Posterior cingulate gyrus (tissue), 11 donors: ENCODE data around the gene QKI.

Experiments used
- DNase-seq, 10 donors: peaks; one replicate each; pipeline versions ENCODE4 v3.0.0 to v3.0.0-alpha.2; 2020 to 2021; ENCODE audit warnings: mixed read lengths in 3 of 10
- intact Hi-C: fragments of 100-400 bp; cut with DNase I; formaldehyde crosslinking; loops from one replicate; pipeline ENCODE4 v1.15.1; 2023

The QKI gene

DNA sequence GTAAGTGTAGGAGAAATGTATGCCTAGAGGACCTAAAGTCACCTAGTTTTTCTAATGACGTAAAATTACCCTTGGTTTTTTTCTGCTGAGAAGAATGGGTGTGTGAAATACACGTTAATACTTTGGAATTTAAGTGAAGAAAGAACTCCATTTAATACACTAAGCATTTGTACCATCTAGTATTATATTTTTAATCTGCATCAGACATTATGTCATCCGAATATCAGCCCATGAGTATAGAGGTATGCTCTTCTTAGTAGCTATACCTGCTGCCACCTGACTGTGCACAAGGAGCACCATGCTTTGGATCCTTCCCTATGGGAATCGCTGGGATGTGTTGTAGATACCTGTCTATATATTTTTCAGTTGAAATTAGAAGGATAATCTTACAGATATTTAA, 106.4 kb downstream of the QKI start:
- DNase-seq, result no peak
- intact Hi-C loops, result no loop called here

DNA sequence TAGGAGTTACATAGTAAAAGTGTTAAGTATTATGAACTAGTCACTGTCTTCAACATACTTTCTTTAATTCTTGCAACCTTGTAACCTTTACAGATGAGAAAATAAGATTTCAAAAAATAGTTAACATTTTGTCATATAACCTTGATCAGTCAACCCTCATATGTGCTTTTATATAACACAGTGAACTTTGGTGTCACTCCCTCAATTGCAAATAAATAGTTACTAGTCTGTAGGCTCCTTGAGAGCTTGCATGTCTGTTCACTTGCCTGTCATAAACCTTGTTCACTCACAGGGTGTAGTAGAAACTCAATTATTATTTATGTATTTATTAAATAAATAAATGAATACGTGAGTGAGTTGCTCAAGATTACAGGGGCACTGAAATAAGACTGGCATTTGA, 107.5 kb downstream of the QKI start:
- no peak for DNase-seq
- intact Hi-C loops, result no loop called here

DNA sequence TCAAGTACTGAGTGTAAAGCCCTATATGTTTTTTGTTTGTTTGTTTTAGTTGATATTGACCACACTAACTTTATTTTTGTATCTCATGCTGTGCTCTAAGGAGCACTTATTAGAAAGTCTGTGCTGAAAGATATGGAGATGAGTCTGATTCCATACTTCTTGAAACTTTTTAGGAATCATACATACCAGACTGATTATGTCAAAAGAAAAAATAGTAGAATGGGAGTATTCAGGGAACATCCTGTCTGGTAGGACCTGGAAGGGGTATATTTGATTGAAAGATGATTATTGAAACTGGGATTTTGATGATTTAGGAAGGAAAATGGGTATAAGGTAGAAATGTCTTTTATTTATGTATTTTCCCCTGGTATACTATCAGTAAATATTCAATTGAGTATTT, 111.4 kb downstream of the QKI start:
- no peak for DNase-seq
- intact Hi-C loops, result no loop called here

DNA sequence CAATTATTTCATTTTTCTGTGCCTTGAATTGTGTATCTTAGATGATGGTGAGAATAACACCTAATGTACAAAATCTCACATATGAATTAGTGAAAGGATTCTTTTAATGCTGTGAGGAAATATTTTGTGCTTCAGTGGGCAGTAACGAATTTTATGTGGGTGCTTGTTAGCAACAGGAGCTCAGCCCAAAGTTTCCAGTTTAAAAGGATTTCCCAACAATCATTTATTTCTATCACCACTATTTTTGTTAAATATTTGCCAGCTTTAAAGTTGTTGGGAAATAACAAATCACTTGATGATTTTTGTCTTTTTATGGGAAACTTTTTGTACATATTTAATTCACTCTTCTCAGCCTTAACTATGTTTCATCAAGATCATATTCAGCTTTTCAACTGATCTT, 111.8 kb downstream of the QKI start:
- intact Hi-C loops, result no loop called here

DNA sequence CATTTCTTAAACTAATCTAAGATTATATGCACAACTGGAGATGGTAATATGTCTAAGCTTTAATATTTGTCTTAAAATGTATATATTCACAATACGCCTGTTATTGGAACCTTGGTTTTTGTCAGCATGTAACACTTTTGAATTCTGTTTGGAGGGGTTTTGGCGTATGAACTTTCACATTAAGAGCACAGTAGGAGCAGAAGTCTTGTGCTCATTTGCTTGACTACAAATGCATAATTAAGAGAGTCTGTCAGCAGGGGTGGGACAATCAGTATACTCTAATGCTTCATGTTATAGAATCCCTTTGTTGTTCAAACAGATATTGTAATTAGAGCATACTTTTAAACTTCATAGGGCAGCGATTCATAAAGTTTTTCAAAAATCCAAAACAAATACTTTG, 112.8 kb downstream of the QKI start:
- no peak for DNase-seq
- intact Hi-C loops, result no loop called here

More for the DNA sequence above, 111.8 kb downstream of the QKI start:
- no peak for DNase-seq

DNA sequence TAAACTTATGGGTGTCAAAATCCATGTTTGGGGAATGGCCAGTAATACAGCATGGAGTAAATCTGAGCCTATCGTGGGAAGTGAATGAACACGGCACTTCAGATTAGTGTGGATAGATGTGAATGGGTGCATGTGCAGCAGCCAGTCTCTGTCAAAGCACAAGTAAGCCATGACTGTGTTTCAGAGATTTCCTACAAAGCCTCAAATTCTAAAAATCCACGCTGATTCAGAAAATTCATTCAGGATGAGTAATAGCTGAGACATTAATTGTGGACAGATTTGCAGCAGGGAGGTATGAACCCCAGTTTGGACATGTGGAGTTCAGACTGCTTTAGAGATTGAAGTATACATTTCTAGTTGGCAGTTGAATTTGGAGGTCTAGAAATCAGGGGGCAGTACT, 115.1 kb downstream of the QKI start:
- intact Hi-C loops, result no loop called here
- DNase-seq, result no peak

DNA sequence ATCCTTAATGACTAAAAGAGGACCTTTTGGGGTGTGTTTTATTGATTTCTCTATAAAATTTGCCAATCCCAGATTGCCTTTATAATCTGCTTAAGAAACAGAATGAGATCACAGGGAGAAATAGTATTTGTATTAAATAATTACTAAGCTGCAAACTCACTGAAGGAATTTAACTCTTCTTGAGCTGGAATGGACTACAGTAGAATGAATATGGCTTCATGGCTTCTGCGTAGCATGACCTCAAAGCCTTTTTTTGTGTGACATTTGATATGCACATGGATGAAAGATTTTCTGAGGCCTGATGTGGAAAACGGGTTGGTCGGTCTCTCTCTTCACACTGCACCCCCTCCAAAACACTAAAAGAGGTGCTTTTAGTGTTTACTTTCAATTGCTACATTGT, 115.9 kb downstream of the QKI start:
- no peak for DNase-seq
- intact Hi-C loops, result no loop called here

DNA sequence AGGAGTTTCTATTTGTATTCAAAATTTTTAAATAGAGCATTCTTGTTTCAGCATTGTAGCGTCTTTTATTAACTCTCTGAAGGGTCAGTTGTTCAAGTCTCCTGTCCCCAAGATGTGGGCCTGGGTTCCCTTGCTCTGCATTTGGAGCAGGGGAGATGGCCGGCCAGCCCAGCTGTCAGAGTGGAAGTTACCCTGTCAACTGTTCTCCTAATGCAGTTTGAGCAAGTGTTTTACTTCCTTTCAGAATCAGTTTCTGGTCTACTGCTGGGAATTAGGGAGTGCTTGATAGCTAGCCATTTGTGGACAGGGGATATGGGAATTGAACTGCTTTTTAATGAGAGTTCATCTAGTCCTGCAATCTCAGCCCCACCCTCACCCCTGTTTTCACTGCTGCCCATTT, 116.6 kb downstream of the QKI start:
- intact Hi-C loops, result no loop called here
- peak in 1 of 10 donors; percentile 82 for DNase-seq

DNA sequence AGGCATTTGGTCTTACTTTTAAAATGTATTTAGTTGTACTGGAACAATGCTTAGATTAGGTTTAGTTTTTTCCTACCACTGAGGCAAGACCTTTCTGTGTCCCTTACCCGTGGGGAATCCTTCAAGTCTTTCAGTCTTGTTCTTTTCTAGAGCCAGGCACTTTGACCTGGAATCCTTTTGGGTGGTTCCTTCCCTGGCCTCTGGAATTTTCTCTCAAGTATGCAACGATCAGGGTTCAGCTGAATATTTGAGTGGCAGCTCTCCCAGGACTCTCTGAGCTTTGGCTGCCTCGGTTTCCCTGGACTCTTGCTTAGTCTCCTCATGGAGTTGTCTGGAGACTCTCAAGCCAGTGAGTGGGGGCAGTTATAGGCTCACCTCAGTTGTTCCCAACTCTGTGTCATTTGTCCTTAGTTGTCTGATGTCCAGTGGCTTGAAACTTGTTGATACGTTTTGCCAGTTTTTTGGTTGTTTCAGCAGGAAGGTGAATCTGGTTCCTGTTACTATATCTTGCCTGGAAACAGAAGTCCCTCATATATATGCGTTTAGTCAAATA, 118.1 kb downstream of the QKI start:
- intact Hi-C loops, result no loop called here
- no peak for DNase-seq

DNA sequence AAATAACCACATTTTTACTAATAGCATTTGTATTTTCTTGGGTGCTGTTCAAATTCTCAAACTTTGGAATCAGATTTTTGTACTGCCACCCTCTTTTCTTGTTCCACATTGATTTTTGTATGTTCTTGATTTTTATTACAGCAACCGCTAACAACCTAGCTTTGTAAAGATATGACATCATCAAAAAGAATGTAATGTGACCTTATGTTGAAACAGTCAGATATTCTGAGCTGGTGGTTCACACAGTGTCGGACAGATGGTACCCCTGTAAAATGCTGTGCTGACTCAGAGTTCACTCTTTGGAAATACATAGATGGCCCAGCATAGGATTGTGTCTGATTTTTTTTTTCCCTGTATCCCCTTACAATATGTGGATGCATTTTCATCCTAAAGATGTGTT, 118.9 kb downstream of the QKI start:
- DNase-seq, result no peak
- intact Hi-C loops, result no loop called here

DNA sequence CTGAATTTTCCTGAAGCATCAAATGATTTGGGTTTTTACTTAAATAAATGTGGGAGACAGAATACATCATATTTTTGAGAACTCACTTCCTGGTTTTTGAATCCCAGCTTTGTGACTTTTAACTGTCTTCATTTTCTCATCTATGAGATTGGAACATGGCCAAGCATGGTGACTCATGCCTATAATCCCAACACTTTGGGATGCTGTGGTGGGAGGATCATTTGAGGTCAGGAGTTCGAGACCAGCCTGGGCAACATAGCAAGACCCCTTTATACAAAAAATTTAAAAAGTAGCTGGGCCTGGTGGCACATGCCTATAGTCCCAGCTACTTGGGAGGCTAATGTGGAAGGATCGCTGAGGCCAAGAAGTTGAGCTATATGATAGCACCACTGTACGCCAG, 122.3 kb downstream of the QKI start:
- intact Hi-C loops, result no loop called here
- no peak for DNase-seq

DNA sequence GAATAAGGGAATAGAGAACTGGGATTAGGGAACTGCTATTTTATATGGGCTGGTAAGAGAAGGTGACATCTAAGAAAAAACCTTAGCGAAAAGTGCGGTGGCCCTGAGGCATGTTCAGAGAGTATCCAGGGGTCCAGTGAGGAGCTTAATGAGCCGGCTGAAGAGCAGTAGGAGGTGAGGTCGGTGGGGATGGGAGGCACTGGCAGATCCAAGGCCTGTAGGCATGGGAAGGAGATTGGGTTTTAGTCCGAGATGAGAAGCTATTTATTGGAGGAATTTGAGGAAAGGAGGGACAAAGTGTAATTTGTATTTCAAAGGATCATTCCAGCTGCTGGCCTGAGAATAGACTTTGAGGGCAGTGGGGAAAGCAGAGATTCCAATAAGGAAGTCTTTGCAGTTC, 123.8 kb downstream of the QKI start:
- intact Hi-C loops, result no loop called here
- no peak for DNase-seq

DNA sequence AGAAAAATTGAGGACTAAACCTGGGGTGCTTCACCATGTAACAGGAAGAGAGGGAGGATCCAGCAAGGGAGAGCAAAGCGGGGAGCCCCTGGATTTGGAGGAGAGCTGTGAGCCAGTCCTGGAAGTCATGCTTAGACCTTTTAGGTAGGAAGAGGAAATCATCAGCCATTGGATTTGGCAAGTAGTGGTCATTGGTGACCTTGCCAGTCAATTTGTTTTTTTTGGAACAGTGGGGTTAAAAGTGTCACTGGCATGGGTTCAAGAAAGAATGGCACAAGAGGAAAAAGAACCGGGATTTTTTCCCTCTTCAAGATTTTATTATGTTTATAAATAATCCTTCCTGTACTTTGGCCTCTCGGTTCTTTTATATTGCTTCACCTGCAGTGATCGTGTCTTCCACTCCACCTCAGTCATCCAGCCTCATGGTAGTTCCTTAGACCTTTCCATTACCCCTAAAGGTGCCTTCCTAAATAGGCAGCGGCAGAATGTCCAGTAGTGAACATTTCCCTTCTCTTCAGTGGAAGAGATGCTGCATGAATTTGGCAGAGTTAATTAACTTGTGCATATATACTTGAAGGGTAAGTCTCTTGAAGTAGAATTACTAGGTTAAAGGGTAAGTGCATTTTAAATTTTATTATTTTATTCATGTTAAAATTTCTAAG, 124.7 kb downstream of the QKI start:
- intact Hi-C loops, result no loop called here
- no peak for DNase-seq

DNA sequence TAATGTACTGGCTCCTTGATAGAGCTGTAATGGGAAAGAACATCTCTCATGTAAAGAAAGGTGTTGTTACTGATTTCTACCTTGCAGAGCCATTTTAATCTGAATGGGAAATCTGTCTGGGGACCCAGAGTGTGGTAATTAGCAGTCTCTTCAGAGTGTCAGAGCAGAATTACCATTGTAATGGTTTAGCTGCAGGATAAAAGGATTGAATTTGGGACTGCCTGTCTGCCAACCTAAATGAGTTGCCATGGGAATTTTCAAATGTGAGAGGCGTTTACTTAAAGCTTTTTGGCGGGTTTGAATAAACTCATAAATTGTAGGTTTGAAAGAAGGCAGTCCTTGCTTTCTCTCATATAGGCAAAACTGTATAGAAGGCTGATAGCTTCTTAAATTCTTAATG, 128.8 kb downstream of the QKI start:
- intact Hi-C loops, result no loop called here

DNA sequence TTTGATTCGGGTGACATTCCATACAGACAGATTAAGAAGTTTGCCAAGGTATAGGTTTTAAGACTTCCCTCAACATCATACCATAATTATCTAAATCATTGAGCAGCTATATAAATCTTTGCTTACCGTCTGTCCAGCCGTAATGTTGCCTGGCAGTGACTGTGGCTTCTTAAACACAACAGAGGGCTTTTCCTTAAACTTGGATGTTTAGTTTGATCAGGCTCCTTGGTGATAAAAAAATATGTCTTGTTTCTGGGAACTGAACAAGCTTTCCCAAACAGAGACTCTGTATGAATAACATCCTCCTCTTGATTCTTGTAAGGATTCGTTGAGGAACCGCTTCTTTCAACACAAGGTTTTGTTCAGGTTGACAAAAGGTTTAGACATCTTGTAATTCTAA, 130.9 kb downstream of the QKI start:
- DNase-seq, result no peak

More for the DNA sequence above, 128.8 kb downstream of the QKI start:
- no peak for DNase-seq

DNA sequence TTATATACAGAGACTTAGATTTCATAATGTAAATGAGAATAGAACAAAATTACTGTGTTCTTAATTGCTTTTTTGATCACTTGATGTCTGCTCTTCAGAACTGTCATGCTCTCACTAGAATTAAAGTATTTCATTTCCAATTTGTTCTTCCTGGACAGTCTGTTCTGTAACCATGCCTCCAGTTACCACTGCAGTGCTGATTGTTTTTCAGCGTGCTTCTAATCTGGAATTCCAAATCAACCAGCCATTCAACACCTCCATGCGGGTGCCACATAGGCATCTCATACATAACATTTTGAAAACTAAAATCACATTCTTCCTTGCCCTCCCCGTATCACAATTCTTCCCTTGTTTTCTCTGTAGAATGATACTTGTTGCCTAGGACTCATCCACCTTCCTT, 132.8 kb downstream of the QKI start:
- intact Hi-C loops, result no loop called here
- no peak for DNase-seq

More for the DNA sequence above, 130.9 kb downstream of the QKI start:
- intact Hi-C loops, result no loop called here

DNA sequence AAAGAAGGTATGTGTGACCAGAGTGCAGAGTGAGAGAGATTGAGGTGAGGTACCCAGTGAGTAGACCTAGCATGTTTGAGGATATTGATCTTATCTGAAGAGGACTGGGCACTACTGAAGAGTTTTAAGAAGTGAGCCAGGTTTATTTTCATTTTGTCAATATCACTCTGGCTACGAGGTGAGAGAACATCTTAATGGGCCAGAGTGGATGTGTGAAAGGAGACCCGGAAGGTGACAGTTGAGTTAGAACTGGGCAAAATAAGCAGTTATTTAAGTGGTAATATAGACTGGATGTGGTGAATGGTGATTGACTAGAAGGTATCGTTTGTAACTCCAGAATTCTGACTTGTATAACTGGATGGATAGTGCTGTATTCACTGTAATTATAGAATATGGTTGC, 134.1 kb downstream of the QKI start:
- DNase-seq, result no peak
- intact Hi-C loops, result no loop called here

DNA sequence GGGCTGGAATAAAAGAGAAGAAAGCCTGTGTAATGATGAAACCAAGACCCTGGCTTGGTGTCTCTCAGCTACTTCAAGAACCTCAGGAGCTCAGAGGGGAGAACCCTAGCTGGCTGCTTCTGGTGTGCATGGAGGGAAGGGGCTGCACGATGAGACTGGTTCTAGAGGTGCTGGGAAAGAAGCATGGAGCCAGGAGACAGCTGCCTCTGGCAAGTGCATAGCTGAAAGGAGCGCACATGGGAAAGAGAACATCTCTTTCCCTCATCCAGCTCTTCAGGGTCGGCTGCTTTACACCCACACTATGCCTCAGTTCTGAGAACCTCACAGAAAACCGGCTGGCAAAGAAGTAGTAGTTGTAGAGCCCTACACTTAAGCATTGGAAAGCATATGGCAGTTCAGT, 139.5 kb downstream of the QKI start:
- intact Hi-C loops, result no loop called here
- DNase-seq, result peak in 1 of 10 donors; percentile 75

DNA sequence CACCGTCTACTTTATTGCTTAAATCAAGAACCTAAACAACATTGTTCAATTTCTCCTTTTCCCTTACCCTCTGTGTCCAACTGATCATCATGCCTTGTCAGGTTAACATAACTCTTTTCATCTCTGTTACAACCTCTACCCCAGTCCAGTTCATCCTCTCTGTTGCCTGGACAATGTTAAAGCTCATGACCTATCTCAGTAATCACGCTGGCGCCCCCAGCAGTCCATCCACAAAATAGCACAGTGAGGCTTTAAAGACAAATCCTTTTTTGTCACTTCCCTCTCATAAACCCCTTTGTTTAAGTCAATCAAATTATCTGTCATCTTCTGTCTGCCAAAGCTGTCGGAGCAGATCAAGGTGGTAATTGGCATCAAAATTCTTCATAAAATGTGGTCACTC, 140.1 kb downstream of the QKI start:
- intact Hi-C loops, result no loop called here
- peak in 3 of 10 donors; percentile 21 to 88 (median 49) for DNase-seq

DNA sequence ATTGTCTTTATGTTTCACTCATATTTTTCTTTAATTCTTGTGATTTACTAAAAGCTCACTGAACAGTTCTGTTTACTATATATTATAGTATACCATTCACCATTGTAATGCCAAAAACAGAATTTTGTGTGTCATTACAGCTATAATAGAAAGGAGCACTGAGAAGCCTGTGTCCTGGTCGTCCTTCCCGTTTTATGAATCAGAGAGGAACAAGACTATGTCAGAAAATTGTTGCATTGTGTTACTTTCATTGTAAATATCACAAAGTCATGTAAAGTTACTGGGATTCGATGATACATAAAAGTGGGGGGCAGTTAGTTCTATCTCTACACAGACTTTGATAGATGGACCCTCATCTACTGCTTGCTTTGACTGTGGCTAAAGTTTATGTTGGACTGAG, 145.1 kb downstream of the QKI start:
- DNase-seq, result no peak
- intact Hi-C loops, result loop anchor here (10.0 kb wide), 1 partner anchor 1365 kb away; no protein-coding TSS in a partner anchor

DNA sequence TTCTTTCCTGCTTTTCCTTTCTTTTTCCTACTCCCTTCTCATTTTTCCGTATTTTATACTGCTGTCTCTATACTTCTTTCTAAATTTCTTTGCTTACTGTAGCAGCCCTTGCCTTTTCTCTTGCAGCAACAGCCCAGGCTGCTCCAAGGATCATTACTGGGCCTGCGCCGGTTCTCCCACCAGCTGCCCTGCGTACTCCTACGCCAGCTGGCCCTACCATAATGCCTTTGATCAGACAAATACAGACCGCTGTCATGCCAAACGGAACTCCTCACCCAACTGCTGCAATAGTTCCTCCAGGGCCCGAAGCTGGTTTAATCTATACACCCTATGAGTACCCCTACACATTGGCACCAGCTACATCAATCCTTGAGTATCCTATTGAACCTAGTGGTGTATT, 148.8 kb downstream of the QKI start:
- DNase-seq, result peak in 4 of 10 donors; percentile 30 to 87 (median 82)
- intact Hi-C loops, result loop anchor here (10.0 kb wide), 1 partner anchor 1361 kb away; no protein-coding TSS in a partner anchor

DNA sequence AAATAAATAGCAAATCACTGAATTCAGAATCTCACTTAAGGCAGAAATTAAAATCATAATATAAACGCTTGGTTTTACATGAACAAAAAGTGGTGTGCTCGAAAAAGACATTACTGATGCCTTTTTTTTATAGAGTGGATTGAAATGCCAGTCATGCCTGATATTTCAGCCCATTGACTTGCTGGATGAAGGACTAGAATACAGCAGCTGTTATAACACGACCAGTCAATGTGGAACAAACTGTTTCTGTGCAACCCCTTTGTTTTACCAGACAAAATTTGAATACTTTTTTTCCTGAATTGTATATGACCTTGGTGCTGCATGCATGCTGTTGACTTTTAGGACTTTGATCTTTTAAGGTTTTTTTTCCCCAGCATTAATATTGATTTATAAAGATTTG, 150.0 kb downstream of the QKI start:
- no peak for DNase-seq
- intact Hi-C loops, result loop anchor here (10.0 kb wide), 1 partner anchor 1360 kb away; no protein-coding TSS in a partner anchor
